HepG2 (cell line): ENCODE measurements around the gene CENPB. TPM values are rescaled to one million over a fixed set of nuclear protein-coding genes. Genes with fewer than 3 reads are reported as not detected.
A peak's percentile ranks its signal among the peaks of the same experiment; 100 is the strongest.

Source experiments
- ATF7-NPFF ChIP-seq: sonication (generic); formaldehyde crosslinking; IDR thresholded peaks from 2 replicates; pipeline ENCODE4 v1.8.1; 2023; ENCODE audit warnings: mild to moderate bottlenecking, low read depth, missing genetic modification reagents, moderate library complexity
- FOSL2 ChIP-seq: sonication (generic); formaldehyde crosslinking; IDR thresholded peaks from 2 replicates; pipeline ENCODE4 v1.4.0; 2020; ENCODE audit warnings: missing genetic modification reagents
- GLI4 ChIP-seq: sonication (generic); formaldehyde crosslinking; IDR thresholded peaks from 2 replicates; pipeline ENCODE4 v1.5.1; 2020; ENCODE audit warnings: missing genetic modification reagents, mild to moderate bottlenecking, moderate library complexity, borderline replicate concordance
- HOXA3 ChIP-seq: sonication (generic); formaldehyde crosslinking; IDR thresholded peaks from 2 replicates; pipeline ENCODE4 v1.5.0; 2020; ENCODE audit warnings: missing genetic modification reagents
- IRX3 ChIP-seq: sonication (generic); formaldehyde crosslinking; IDR thresholded peaks from 2 replicates; pipeline ENCODE4 v1.8.1; 2023; ENCODE audit warnings: mild to moderate bottlenecking, low read depth, missing genetic modification reagents, borderline replicate concordance
- LCORL ChIP-seq, 2 experiments: fragments of 450-650 bp in 1 of 2; sonication (generic) in 1 of 2; formaldehyde crosslinking in 1 of 2; IDR thresholded peaks; 2 replicates each; pipeline versions ENCODE4 v1.5.0 to v1.6.1; 2017 to 2020; ENCODE audit warnings: antibody characterized with exemption in 1 of 2, missing genetic modification reagents in 1 of 2
- SP1 ChIP-seq, 2 experiments: fragments of 450-650 bp in 1 of 2; sonication (generic) in 1 of 2; formaldehyde crosslinking in 1 of 2; IDR thresholded peaks; 2 replicates each; pipeline versions ENCODE4 v1.4.0 to v1.6.1; 2016 to 2020; ENCODE audit warnings: missing genetic modification reagents in 1 of 2
- ZNF501 ChIP-seq: sonication (generic); formaldehyde crosslinking; IDR thresholded peaks from 2 replicates; pipeline ENCODE4 v1.5.1; 2020; ENCODE audit warnings: mild to moderate bottlenecking, moderate library complexity, missing genetic modification reagents
- ZNF547 ChIP-seq: sonication (generic); formaldehyde crosslinking; IDR thresholded peaks from 2 replicates; pipeline ENCODE4 v1.5.1; 2020; ENCODE audit warnings: mild to moderate bottlenecking, missing genetic modification reagents
- ZNF563 ChIP-seq: sonication (generic); formaldehyde crosslinking; IDR thresholded peaks from 2 replicates; pipeline ENCODE4 v1.8.0; 2022; ENCODE audit warnings: mild to moderate bottlenecking, moderate library complexity, missing genetic modification reagents
- polyA plus RNA-seq, 8 experiments: library from polyadenylated mRNA; depleted of rRNA in 3 of 8; stranded (reverse) in 7 of 8; unstranded in 1 of 8; fragments of >200 nt; fragmentation: Illumina TruSeq in 4 of 8; extraction: Trizol in 4 of 8; gene quantifications; 2 replicates each; pipeline versions ENCODE4 v1.2.1 to v1.2.3, GENCODE V29; 2011 to 2016; ENCODE audit warnings: low read depth in 4 of 8, missing spikeins in 1 of 8, mixed read lengths in 1 of 8; ENCODE audit not compliant: insufficient read depth in 1 of 8
- total RNA-seq, 5 experiments: library from RNA; depleted of rRNA; stranded (reverse); fragments of >200 nt; fragmentation: Illumina TruSeq; extraction: Trizol; gene quantifications; 2 replicates each; pipeline ENCODE4 v1.2.3, GENCODE V29; 2016; ENCODE audit warnings: low read depth in 1 of 5
- TF ChIP-seq, protein P1 (sequence below): sonication (generic); formaldehyde crosslinking; IDR thresholded peaks from 2 replicates; pipeline ENCODE4 v1.4.0; 2020; ENCODE audit warnings: missing genetic modification reagents
- TF ChIP-seq, protein P2 (sequence below): sonication (generic); formaldehyde crosslinking; IDR thresholded peaks from 2 replicates; pipeline ENCODE4 v1.5.0; 2020; ENCODE audit warnings: mild to moderate bottlenecking, missing genetic modification reagents, moderate library complexity
- TF ChIP-seq, protein P3 (sequence below): sonication (generic); formaldehyde crosslinking; IDR thresholded peaks from 2 replicates; pipeline ENCODE4 v1.5.1; 2020; ENCODE audit warnings: missing genetic modification reagents, mild to moderate bottlenecking, borderline replicate concordance
- TF ChIP-seq, protein P4 (sequence below): sonication (generic); formaldehyde crosslinking; IDR thresholded peaks from 2 replicates; pipeline ENCODE4 v1.4.0; 2020; ENCODE audit warnings: missing genetic modification reagents, borderline replicate concordance

The CENPB gene
- total and polyA plus RNA-seq, 2 of the 13 experiments (the other 11 are each of a cell fraction or from before 2014, with no cell fraction given), result 10.4 to 54.5 TPM

DNA sequence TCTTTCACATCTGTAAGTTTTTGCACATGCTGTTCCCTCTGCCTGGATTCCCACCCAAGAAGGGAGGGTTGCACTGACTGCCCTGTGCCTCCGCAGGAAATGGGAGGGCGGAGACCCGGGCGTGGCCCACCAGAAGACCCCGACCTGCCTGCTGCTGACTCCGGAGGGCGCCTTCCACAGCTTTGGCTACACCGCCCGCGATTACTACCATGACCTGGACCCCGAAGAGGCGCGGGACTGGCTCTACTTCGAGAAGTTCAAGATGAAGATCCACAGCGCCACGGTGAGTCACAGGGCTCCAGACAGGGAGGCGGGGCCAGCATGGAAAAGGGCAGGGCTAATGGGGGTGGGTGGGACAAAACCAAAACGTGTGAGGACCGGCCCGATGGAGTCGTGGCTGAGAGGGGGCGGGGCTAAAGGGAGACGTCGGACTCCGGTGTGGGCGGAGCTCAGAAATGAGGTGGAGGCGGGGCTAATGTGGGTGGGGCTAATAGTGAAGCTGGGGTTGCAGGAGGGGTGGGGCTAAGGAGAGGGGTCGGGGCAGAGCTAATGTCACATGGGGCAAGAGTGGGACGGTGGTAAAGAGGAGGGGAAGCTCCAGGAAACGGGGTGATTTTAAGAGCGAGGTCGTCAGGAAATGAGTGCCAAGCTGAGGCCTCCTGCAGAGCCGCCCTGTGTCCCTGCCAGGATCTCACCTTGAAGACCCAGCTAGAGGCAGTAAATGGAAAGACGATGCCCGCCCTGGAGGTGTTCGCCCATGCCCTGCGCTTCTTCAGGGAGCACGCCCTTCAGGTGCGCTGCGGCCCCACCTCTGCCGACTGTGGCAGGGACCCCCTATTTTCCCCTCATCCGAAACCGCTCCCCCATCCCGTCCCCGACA lies 41.5 kb downstream of the CENPB start (continued):
- TF ChIP-seq, protein P1, sequence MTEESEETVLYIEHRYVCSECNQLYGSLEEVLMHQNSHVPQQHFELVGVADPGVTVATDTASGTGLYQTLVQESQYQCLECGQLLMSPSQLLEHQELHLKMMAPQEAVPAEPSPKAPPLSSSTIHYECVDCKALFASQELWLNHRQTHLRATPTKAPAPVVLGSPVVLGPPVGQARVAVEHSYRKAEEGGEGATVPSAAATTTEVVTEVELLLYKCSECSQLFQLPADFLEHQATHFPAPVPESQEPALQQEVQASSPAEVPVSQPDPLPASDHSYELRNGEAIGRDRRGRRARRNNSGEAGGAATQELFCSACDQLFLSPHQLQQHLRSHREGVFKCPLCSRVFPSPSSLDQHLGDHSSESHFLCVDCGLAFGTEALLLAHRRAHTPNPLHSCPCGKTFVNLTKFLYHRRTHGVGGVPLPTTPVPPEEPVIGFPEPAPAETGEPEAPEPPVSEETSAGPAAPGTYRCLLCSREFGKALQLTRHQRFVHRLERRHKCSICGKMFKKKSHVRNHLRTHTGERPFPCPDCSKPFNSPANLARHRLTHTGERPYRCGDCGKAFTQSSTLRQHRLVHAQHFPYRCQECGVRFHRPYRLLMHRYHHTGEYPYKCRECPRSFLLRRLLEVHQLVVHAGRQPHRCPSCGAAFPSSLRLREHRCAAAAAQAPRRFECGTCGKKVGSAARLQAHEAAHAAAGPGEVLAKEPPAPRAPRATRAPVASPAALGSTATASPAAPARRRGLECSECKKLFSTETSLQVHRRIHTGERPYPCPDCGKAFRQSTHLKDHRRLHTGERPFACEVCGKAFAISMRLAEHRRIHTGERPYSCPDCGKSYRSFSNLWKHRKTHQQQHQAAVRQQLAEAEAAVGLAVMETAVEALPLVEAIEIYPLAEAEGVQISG (CRISPR knock-in tag), result no peak
- TF ChIP-seq, protein P2, sequence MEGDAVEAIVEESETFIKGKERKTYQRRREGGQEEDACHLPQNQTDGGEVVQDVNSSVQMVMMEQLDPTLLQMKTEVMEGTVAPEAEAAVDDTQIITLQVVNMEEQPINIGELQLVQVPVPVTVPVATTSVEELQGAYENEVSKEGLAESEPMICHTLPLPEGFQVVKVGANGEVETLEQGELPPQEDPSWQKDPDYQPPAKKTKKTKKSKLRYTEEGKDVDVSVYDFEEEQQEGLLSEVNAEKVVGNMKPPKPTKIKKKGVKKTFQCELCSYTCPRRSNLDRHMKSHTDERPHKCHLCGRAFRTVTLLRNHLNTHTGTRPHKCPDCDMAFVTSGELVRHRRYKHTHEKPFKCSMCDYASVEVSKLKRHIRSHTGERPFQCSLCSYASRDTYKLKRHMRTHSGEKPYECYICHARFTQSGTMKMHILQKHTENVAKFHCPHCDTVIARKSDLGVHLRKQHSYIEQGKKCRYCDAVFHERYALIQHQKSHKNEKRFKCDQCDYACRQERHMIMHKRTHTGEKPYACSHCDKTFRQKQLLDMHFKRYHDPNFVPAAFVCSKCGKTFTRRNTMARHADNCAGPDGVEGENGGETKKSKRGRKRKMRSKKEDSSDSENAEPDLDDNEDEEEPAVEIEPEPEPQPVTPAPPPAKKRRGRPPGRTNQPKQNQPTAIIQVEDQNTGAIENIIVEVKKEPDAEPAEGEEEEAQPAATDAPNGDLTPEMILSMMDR (CRISPR knock-in tag), result peak; percentile 47
- TF ChIP-seq GLI4 (CRISPR knock-in tag), result no peak
- 0 out of 2 replicates have a peak, but pooled peaks have one; percentile 47 for TF ChIP-seq ZNF501 (CRISPR knock-in tag)
- TF ChIP-seq ZNF563 (CRISPR knock-in tag), result peak; percentile 23; the same call in 1 of the 2 replicates
- TF ChIP-seq, protein P3, sequence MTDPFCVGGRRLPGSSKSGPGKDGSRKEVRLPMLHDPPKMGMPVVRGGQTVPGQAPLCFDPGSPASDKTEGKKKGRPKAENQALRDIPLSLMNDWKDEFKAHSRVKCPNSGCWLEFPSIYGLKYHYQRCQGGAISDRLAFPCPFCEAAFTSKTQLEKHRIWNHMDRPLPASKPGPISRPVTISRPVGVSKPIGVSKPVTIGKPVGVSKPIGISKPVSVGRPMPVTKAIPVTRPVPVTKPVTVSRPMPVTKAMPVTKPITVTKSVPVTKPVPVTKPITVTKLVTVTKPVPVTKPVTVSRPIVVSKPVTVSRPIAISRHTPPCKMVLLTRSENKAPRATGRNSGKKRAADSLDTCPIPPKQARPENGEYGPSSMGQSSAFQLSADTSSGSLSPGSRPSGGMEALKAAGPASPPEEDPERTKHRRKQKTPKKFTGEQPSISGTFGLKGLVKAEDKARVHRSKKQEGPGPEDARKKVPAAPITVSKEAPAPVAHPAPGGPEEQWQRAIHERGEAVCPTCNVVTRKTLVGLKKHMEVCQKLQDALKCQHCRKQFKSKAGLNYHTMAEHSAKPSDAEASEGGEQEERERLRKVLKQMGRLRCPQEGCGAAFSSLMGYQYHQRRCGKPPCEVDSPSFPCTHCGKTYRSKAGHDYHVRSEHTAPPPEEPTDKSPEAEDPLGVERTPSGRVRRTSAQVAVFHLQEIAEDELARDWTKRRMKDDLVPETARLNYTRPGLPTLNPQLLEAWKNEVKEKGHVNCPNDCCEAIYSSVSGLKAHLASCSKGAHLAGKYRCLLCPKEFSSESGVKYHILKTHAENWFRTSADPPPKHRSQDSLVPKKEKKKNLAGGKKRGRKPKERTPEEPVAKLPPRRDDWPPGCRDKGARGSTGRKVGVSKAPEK, result peak; percentile 85; the same call in 1 of the 2 replicates
- TF ChIP-seq ATF7-NPFF (CRISPR knock-in tag), result no peak
- no peak for TF ChIP-seq SP1 (IDR thresholded peaks at IDR 0.05)
- TF ChIP-seq SP1 (CRISPR knock-in tag; IDR thresholded peaks at IDR 0.05), result peak; percentile 44
- no peak for TF ChIP-seq IRX3 (CRISPR knock-in tag)
- TF ChIP-seq FOSL2 (CRISPR knock-in tag), result peak; percentile 82
- no peak for TF ChIP-seq LCORL (IDR thresholded peaks at IDR 0.05)
- TF ChIP-seq LCORL (CRISPR knock-in tag; IDR thresholded peaks at IDR 0.05), result 0 out of 2 replicates have a peak, but pooled peaks have one; percentile 22
- TF ChIP-seq ZNF547 (CRISPR knock-in tag), result peak; percentile 64; the same call in 1 of the 2 replicates
- 0 out of 2 replicates have a peak, but pooled peaks have one; percentile 17 for TF ChIP-seq HOXA3 (CRISPR knock-in tag)
- TF ChIP-seq, protein P4, sequence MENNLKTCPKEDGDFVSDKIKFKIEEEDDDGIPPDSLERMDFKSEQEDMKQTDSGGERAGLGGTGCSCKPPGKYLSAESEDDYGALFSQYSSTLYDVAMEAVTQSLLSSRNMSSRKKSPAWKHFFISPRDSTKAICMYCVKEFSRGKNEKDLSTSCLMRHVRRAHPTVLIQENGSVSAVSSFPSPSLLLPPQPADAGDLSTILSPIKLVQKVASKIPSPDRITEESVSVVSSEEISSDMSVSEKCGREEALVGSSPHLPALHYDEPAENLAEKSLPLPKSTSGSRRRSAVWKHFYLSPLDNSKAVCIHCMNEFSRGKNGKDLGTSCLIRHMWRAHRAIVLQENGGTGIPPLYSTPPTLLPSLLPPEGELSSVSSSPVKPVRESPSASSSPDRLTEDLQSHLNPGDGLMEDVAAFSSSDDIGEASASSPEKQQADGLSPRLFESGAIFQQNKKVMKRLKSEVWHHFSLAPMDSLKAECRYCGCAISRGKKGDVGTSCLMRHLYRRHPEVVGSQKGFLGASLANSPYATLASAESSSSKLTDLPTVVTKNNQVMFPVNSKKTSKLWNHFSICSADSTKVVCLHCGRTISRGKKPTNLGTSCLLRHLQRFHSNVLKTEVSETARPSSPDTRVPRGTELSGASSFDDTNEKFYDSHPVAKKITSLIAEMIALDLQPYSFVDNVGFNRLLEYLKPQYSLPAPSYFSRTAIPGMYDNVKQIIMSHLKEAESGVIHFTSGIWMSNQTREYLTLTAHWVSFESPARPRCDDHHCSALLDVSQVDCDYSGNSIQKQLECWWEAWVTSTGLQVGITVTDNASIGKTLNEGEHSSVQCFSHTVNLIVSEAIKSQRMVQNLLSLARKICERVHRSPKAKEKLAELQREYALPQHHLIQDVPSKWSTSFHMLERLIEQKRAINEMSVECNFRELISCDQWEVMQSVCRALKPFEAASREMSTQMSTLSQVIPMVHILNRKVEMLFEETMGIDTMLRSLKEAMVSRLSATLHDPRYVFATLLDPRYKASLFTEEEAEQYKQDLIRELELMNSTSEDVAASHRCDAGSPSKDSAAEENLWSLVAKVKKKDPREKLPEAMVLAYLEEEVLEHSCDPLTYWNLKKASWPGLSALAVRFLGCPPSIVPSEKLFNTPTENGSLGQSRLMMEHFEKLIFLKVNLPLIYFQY, result no peak
